HG03469 (cell line): ENCODE results near the gene FAF2.
"Not testable (repeated sequence)": the region's sequence is repeated elsewhere in the genome, so short reads cannot be mapped to it uniquely, and the experiment has no call there.

ENCODE experiments used
- ATAC-seq: cut with Tn5 transposase; IDR thresholded peaks from one replicate; pipeline ENCODE4 v1.9.1; 2021; ENCODE audit warnings: mild to moderate bottlenecking, moderate library complexity, moderate number of reproducible peaks; ENCODE audit not compliant: unreplicated experiment

Gene FAF2

DNA sequence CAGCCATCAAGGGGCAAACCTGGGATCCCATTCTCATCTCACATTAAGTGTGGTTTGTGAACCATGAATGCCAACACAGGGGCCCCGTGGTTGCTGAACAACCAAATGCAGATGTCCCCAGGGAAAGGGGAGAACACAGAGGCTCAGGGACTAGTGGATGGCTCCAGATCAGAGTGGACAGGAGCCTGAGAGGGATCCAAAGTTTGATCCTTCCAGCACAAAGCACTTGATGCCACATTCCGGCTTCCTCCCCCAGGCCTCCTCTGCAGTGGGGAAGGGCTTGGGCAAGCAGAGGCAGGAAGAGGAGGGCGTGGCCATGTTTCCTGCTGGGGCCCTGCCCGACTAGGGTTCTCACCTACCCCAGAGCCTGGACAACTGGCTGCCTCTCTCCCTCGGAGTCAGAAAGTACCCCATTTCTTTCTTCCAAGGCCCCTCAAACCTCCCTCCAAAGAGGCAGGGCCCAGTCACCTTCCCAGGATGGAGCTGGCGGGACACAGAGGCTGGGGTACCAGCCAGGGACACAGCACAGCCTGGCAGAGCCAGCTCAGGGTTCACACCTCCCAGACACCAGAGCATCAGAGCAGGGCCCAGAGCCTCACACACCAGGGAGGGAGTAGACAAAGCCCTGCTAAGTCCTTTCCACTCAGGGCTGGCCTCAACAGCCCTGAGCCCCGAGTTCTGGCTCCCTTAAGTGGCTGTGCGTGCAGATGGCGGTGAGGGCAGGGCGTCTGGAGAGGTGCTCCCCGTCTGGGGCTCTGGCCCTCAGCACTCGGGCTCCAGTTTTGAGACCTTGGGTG is 93.4 kb downstream of the FAF2 start:
- ATAC-seq: no peak

GRCh38 chr5:176542135-176542595 is 94.0 kb downstream of the FAF2 start:
- ATAC-seq: no peak

DNA sequence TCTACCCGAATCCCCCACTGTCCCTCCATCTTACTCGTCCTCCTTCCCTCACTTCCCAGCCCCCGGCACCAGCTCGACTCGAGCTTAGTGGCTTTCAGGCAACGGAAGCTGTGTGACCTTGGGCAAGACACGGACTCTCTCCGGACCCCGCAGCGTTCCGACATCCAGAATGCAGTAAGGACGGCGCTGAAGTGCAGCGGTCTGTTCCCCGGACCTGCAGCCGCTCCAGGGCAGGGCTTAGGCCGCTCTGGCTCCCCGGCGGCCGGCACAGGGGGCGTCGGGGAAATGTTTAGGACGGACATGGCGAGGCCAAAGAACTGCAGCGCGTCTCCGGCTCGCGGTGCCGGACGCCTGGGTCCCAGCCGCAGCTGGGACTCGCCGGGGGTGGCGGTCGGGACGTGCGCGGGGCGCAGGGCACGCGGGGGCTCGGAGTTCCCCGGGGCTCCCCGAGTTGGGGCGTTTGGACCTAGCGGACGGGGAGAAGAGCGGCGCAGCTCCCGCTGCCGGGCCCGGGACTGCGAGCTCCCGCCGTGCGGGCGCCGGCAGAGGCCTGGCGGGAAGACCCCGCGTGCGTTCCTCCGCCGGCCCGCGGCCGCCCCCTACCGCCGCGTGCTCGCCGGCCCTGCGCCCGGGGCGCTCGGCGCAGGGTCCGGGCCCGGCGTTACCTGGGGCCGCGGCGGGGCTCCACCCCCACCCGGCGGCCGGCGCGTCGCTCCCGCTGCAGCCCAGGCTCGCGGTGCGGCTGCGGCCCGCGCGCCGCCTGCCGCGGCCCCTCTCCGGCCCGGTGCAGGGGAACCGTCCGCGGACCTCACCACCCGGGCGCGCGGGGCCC is 94.6 kb downstream of the FAF2 start:
- ATAC-seq: peak; percentile 24

GRCh38 chr5:176543428-176544182 is 95.4 kb downstream of the FAF2 start:
- ATAC-seq: peak; percentile 48

- no peak for ATAC-seq
Measured at GRCh38 chr5:176545388-176545736, 97.2 kb downstream of the FAF2 start.

GRCh38 chr5:176545737-176546509 is 97.7 kb downstream of the FAF2 start:
- ATAC-seq: no peak

- no peak for ATAC-seq
Measured at GRCh38 chr5:176547802-176548201, 99.6 kb downstream of the FAF2 start.

DNA sequence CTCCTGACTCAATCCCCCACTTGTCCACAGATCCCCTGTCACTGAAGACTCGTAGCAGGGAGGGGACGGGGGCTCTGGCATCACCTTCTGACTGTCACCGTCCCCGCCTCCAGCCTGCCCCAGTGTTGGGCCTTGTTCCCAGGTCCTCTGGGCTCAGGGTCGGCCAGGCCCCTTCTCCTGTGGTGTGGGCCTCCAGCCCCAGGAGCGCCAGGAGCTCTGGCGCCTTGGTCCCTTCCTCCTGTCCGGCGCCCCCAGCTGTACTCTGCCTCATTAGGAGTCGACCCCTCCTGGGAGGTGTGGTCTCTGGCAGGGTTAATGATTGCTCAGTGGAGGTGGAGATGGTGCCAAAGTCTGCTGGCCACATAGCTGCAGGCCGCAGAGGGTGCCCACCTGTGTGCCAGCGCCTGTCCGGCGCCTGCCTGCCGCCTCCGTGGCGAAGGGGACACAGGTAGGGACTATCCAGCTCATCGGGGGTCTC is 100.8 kb downstream of the FAF2 start, which contains the start of gene CDHR2:
CDHR2 (plus strand) TSS at position 376 of the 478 bp plus-strand sequence. CDS start 16,011 bp downstream, outside the sequence.
- no peak for ATAC-seq

DNA sequence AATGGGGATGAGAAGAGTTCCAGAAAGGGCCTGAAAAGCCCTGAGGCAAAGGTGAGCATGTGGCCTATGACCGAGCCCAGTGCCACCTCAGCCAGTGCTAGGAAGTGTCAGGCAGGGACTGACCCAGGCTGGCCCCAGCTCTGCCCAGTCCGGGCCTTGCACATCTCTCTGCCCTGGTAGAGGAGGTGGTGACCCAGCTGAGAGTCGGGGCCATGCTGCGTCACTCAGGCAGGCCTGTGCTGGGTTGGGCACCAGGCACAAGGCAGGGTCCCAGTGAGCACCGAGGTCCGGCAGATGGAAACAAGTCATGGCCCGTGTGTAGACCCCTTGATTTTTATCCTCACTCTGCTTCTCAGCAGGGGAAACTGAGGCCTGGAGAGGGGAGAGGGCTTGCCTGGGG is 101.7 kb downstream of the FAF2 start:
- ATAC-seq: no peak

DNA sequence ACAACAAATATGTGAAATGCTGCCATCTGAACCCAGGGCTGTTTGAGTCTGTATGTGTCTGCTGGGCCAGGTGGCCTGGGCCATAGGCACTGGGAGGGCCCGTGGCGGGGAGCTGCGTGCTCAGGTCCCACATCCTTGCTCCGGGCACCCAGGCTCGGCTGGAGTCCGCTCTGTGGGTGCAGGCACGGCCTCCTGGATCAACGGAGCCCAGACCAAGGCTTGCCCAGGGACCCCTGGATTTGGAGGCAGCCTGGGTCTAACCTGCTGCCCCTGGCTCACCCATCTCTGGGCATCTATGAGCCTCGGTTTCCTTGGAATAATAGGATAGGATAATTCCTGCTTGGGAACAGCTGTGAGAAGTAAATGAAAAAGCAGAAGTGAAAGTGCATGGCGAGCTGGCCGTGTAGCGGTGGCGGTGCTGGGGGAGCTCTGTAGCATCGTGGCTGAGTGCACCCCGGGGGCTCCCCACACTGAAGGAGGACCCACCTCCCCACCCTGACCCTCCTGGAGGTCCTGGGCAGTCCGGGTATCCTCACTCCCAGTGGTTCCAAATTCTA is 102.2 kb downstream of the FAF2 start:
- no peak for ATAC-seq

- not testable (repeated sequence) for ATAC-seq
Measured at GRCh38 chr5:176550937-176551336, 102.8 kb downstream of the FAF2 start.

DNA sequence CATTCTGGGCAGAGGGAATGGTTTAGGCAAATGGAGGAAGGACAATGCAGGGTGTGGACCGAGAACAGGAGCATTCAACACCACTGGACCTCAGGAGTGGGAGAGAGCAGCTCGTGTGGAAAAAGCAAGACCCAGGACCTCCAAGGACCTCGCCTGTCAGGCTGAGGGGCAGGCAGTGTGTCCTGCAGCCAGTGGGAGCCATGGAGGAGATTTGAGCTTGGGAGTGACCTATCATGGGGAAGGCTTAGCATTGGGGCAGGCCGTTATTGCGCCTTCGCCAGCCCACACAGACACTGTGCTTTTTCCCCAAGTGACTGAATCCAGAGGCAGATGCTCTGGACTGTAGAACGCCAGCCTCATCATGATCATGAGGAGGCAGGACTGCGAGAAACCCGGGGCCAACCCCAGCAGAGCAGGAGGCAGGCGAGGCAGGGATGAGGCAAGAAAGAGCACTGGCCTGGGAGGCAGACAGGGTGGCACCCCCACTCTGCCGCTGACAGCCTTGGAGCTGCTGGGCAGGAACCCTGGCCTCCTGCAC is 104.2 kb downstream of the FAF2 start:
- ATAC-seq: no peak

DNA sequence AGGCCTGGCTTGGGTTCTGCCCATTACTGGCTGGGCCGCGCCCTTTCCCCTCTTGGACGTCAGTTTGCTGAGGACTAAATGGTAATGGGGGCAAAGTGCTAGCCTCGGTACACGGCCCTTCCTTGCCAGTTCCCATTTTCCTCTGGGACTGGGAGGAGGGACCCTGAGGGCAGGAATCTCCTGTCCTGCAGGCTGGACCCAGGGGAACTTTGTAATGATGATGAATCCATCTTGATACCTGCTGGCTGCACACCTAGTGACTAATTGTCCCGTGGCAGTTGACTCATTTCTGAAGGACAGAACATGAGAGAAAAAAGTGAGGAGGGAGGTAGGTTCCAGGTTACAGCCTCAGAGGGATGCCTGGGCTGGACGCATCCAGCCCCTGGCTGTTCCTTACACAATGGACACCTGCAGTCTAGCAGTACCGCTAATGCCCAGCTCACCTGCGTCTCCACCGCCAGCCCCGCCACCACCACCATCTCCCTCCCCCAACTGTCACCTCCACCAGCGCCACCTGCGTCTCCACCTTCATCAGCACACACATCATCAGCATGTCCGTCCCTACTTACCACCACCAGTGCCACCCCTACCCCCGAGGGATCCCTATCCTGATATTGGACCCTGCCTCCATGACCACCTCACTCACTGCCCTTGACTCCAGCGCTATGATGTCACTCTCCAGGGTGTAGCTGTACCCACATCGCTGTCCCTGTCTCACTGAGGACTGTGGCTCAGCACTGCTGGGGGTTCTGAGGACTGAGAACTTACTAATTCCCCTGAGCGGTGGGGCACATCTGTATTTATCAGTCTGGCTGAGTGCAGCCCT is 105.3 kb downstream of the FAF2 start:
- ATAC-seq: no peak

DNA sequence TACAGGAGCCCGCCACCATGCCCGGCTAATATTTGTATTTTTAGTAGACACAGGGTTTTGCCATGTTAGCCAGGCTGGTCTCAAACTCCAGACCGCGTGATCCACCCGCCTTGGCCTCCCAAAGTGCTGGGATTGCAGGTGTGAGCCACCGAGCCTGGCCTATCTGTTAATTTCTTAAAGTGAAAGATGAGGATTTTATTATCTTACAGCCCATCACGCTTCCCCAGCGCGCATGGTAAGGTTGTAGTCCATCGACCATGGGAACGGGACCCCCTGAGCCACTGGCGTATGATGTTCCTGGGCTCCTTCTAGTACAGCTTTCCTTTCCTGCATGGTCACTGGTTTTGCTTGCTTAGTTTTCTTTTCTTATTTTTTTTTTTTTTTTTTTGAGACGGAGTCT is 109.7 kb downstream of the FAF2 start:
- ATAC-seq: no peak
